ENCODE data around the gene MIB2. TPM values are rescaled to one million over a fixed set of nuclear protein-coding genes. Genes with fewer than 3 reads are reported as not detected.
A peak's percentile ranks its signal among the peaks of the same experiment; 100 is the strongest.

MIB2 gene
- total RNA-seq, 2 donors from 2014 or later, result 29.3 to 43.5 TPM

- ATAC-seq, result peak; percentile 7 to 23
Measured at GRCh38 chr1:1616045-1616790, 918 bp downstream of the MIB2 start.

GRCh38 chr1:1616838-1617237 lies 1.5 kb downstream of the MIB2 start:
- Mint-ChIP-seq H3K9me3 (no peaks in the 10 kb centered on the region), H3K27ac (peak overlapping the region; percentile 22 to 69), H3K36me3 (no peaks in the 10 kb centered on the region), H3K27me3 (no peaks in the 10 kb centered on the region), H3K4me3 (peak overlapping the region; percentile 77), H3K4me1 (ENCODE audit: low read depth in 2 of 2) (peaks cover 23 to 24% of the 10 kb centered on the region in 2 donors)
- DNase-seq (ENCODE audit: low spot score) (peak; percentile 54), ATAC-seq (no peak)

More at GRCh38 chr1:1616045-1616790, 918 bp downstream of the MIB2 start:
- H3K4me3 Mint-ChIP-seq, result peak overlapping the region; percentile 77
- H3K36me3 Mint-ChIP-seq, result no peaks in the 10 kb centered on the region
- no peaks in the 10 kb centered on the region for H3K27me3 Mint-ChIP-seq
- H3K9me3 Mint-ChIP-seq, result no peaks in the 10 kb centered on the region
- DNase-seq (ENCODE audit: low spot score), result peak; percentile 63
- H3K4me1 Mint-ChIP-seq (ENCODE audit: low read depth in 2 of 2), result peaks cover 23 to 24% of the 10 kb centered on the region in 2 donors
- peak overlapping the region in 1 of 2 donors; percentile 22 for H3K27ac Mint-ChIP-seq

GRCh38 chr1:1617516-1617915 lies 2.2 kb downstream of the MIB2 start:
- DNase-seq (ENCODE audit: low spot score) (no peak), ATAC-seq (no peak)
- H3K4me1 Mint-ChIP-seq (ENCODE audit: low read depth in 2 of 2), result peaks cover 26 to 30% of the 10 kb centered on the region in 2 donors
- no peaks in the 10 kb centered on the region for H3K27me3 Mint-ChIP-seq
- no peaks in the 10 kb centered on the region for H3K36me3 Mint-ChIP-seq
- H3K9me3 Mint-ChIP-seq, result no peaks in the 10 kb centered on the region
- H3K4me3 Mint-ChIP-seq, result peak overlapping the region; percentile 77
- peak overlapping the region; percentile 22 to 69 for H3K27ac Mint-ChIP-seq

GRCh38 chr1:1617925-1618324 lies 2.6 kb downstream of the MIB2 start:
- no peak overlapping the region for H3K27ac Mint-ChIP-seq
- DNase-seq (ENCODE audit: low spot score), result peak; percentile 53
- no peak overlapping the region for H3K4me3 Mint-ChIP-seq

GRCh38 chr1:1618396-1619068 lies 3.2 kb downstream of the MIB2 start:
- no peak overlapping the region for H3K4me3 Mint-ChIP-seq
- ATAC-seq, result no peak
- no peak overlapping the region for H3K27ac Mint-ChIP-seq

More at GRCh38 chr1:1617925-1618324, 2.6 kb downstream of the MIB2 start:
- no peak for ATAC-seq
- Mint-ChIP-seq H3K36me3 (no peaks in the 10 kb centered on the region), H3K4me1 (ENCODE audit: low read depth in 2 of 2) (peaks cover 30 to 33% of the 10 kb centered on the region in 2 donors), H3K9me3 (no peaks in the 10 kb centered on the region), H3K27me3 (no peaks in the 10 kb centered on the region)

GRCh38 chr1:1619917-1620361 lies 4.6 kb downstream of the MIB2 start:
- DNase-seq (ENCODE audit: low spot score), result peak; percentile 57
- Mint-ChIP-seq H3K9me3 (no peaks in the 10 kb centered on the region), H3K27ac (no peak overlapping the region), H3K36me3 (no peaks in the 10 kb centered on the region), H3K27me3 (no peaks in the 10 kb centered on the region), H3K4me1 (ENCODE audit: low read depth in 2 of 2) (peaks cover 14 to 18% of the 10 kb centered on the region in 2 donors), H3K4me3 (no peak overlapping the region)
- ATAC-seq, result no peak

More at GRCh38 chr1:1618396-1619068, 3.2 kb downstream of the MIB2 start:
- DNase-seq (ENCODE audit: low spot score), result no peak
- Mint-ChIP-seq H3K27me3 (no peaks in the 10 kb centered on the region), H3K4me1 (ENCODE audit: low read depth in 2 of 2) (peaks cover 27 to 32% of the 10 kb centered on the region in 2 donors), H3K9me3 (no peaks in the 10 kb centered on the region), H3K36me3 (no peaks in the 10 kb centered on the region)

GRCh38 chr1:1620433-1621139 lies 5.3 kb downstream of the MIB2 start:
- H3K36me3 Mint-ChIP-seq, result no peaks in the 10 kb centered on the region
- peaks cover 13 to 18% of the 10 kb centered on the region in 2 donors for H3K4me1 Mint-ChIP-seq (ENCODE audit: low read depth in 2 of 2)
- H3K27ac Mint-ChIP-seq, result no peak overlapping the region
- no peak overlapping the region for H3K4me3 Mint-ChIP-seq
- DNase-seq (ENCODE audit: low spot score) (no peak), ATAC-seq (no peak)
- no peaks in the 10 kb centered on the region for H3K9me3 Mint-ChIP-seq
- H3K27me3 Mint-ChIP-seq, result no peaks in the 10 kb centered on the region

- H3K4me1 Mint-ChIP-seq (ENCODE audit: low read depth in 2 of 2), result peaks cover 13 to 20% of the 10 kb centered on the region in 2 donors
- H3K9me3 Mint-ChIP-seq, result no peaks in the 10 kb centered on the region
- no peak overlapping the region for H3K27ac Mint-ChIP-seq
- H3K36me3 Mint-ChIP-seq, result no peaks in the 10 kb centered on the region
- DNase-seq (ENCODE audit: low spot score) (peak; percentile 57), ATAC-seq (no peak)
- no peak overlapping the region for H3K4me3 Mint-ChIP-seq
- H3K27me3 Mint-ChIP-seq, result no peaks in the 10 kb centered on the region
Measured at GRCh38 chr1:1621173-1622009, 6.1 kb downstream of the MIB2 start.

- Mint-ChIP-seq H3K4me1 (ENCODE audit: low read depth in 2 of 2) (peaks cover 10 to 17% of the 10 kb centered on the region in 2 donors), H3K9me3 (no peaks in the 10 kb centered on the region), H3K36me3 (no peaks in the 10 kb centered on the region), H3K27ac (peak overlapping the region in 1 of 2 donors; percentile 56), H3K4me3 (no peak overlapping the region), H3K27me3 (no peaks in the 10 kb centered on the region)
- DNase-seq (ENCODE audit: low spot score) (no peak), ATAC-seq (no peak)
Measured at GRCh38 chr1:1622010-1622787, 6.9 kb downstream of the MIB2 start.

- peak overlapping the region in 1 of 2 donors; percentile 56 for H3K27ac Mint-ChIP-seq
- no peak overlapping the region for H3K4me3 Mint-ChIP-seq
Measured at GRCh38 chr1:1622788-1623094, 7.4 kb downstream of the MIB2 start.

GRCh38 chr1:1623181-1623630 lies 7.9 kb downstream of the MIB2 start:
- H3K36me3 Mint-ChIP-seq, result no peaks in the 10 kb centered on the region
- no peak overlapping the region for H3K27ac Mint-ChIP-seq
- no peaks in the 10 kb centered on the region for H3K27me3 Mint-ChIP-seq
- ATAC-seq (no peak), DNase-seq (ENCODE audit: low spot score) (no peak)
- H3K4me3 Mint-ChIP-seq, result no peak overlapping the region
- no peaks in the 10 kb centered on the region for H3K9me3 Mint-ChIP-seq
- peaks cover 6 to 12% of the 10 kb centered on the region in 2 donors for H3K4me1 Mint-ChIP-seq (ENCODE audit: low read depth in 2 of 2)

More at GRCh38 chr1:1622788-1623094, 7.4 kb downstream of the MIB2 start:
- H3K9me3 Mint-ChIP-seq, result no peaks in the 10 kb centered on the region
- no peaks in the 10 kb centered on the region for H3K36me3 Mint-ChIP-seq
- H3K4me1 Mint-ChIP-seq (ENCODE audit: low read depth in 2 of 2), result peaks cover 6 to 12% of the 10 kb centered on the region in 2 donors
- ATAC-seq (no peak), DNase-seq (ENCODE audit: low spot score) (no peak)
- no peaks in the 10 kb centered on the region for H3K27me3 Mint-ChIP-seq

GRCh38 chr1:1623631-1624442 lies 8.5 kb downstream of the MIB2 start:
- Mint-ChIP-seq H3K27ac (no peak overlapping the region), H3K36me3 (no peaks in the 10 kb centered on the region), H3K9me3 (no peaks in the 10 kb centered on the region), H3K4me3 (no peak overlapping the region), H3K27me3 (no peaks in the 10 kb centered on the region), H3K4me1 (ENCODE audit: low read depth in 2 of 2) (peaks cover 6 to 12% of the 10 kb centered on the region in 2 donors)
- DNase-seq (ENCODE audit: low spot score), result no peak
- ATAC-seq, result no peak
